AG04450 (cell line): ENCODE measurements around the gene GPR101. TPM values are rescaled to one million over a fixed set of nuclear protein-coding genes. Genes with fewer than 3 reads are reported as not detected.

Source experiments
- CTCF ChIA-PET: fragments of 300-600, 350-600 bp; formaldehyde crosslinking; extraction: SDS; loops from one replicate; lab custom pipeline; 2022; ENCODE audit warnings: antibody characterized with exemption, inconsistent platforms; lab: Charles Lee
- POLR2A ChIA-PET: fragments of 350-600 bp; formaldehyde crosslinking; extraction: SDS; loops from one replicate; lab custom pipeline; 2021; ENCODE audit warnings: antibody characterized with exemption, inconsistent platforms; lab: Yijun Ruan, JAX
- DNase-seq: peaks from one replicate; pipeline ENCODE4 v3.0.0-alpha.2; 2011; ENCODE audit warnings: low read depth, low spot score
- H3K27ac ChIP-seq: one replicate; pipeline ENCODE4 v1.5.1; 2012; ENCODE audit warnings: low read depth, low read length, control low read depth
- H3K27me3 ChIP-seq: one replicate; pipeline ENCODE4 v1.6.0; 2012; ENCODE audit warnings: low read length; ENCODE audit not compliant: control insufficient read depth, insufficient read depth
- H3K4me3 ChIP-seq: 2 replicates; pipeline ENCODE4 v1.5.1; 2011; ENCODE audit warnings: mild to moderate bottlenecking, low read depth, low read length, control low read depth
- H3K9me3 ChIP-seq: 2 replicates; pipeline ENCODE4 v1.5.1; 2012; ENCODE audit warnings: low read length; ENCODE audit not compliant: control insufficient read depth, insufficient read depth
- polyA minus RNA-seq: library from RNA; depleted of rRNA, polyadenylated mRNA; stranded (reverse); fragments of >200 nt; gene quantifications from 2 replicates; pipeline ENCODE4 v1.2.3, GENCODE V29; 2011; rRNA and poly(A)+ RNA removed
- polyA plus RNA-seq: library from polyadenylated mRNA; depleted of rRNA; stranded (reverse); fragments of >200 nt; gene quantifications from 2 replicates; pipeline ENCODE4 v1.2.3, GENCODE V29; 2011; rRNA removed
- TF ChIP-seq, protein P1 (sequence below): IDR thresholded peaks from 2 replicates; pipeline ENCODE4 v1.5.1; 2011; ENCODE audit warnings: low read depth, low read length, control low read depth, inconsistent platforms

The GPR101 gene, protein sequence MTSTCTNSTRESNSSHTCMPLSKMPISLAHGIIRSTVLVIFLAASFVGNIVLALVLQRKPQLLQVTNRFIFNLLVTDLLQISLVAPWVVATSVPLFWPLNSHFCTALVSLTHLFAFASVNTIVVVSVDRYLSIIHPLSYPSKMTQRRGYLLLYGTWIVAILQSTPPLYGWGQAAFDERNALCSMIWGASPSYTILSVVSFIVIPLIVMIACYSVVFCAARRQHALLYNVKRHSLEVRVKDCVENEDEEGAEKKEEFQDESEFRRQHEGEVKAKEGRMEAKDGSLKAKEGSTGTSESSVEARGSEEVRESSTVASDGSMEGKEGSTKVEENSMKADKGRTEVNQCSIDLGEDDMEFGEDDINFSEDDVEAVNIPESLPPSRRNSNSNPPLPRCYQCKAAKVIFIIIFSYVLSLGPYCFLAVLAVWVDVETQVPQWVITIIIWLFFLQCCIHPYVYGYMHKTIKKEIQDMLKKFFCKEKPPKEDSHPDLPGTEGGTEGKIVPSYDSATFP
- polyA plus RNA-seq (not detected in 2 replicates), polyA minus RNA-seq (not detected in 2 replicates)

DNA sequence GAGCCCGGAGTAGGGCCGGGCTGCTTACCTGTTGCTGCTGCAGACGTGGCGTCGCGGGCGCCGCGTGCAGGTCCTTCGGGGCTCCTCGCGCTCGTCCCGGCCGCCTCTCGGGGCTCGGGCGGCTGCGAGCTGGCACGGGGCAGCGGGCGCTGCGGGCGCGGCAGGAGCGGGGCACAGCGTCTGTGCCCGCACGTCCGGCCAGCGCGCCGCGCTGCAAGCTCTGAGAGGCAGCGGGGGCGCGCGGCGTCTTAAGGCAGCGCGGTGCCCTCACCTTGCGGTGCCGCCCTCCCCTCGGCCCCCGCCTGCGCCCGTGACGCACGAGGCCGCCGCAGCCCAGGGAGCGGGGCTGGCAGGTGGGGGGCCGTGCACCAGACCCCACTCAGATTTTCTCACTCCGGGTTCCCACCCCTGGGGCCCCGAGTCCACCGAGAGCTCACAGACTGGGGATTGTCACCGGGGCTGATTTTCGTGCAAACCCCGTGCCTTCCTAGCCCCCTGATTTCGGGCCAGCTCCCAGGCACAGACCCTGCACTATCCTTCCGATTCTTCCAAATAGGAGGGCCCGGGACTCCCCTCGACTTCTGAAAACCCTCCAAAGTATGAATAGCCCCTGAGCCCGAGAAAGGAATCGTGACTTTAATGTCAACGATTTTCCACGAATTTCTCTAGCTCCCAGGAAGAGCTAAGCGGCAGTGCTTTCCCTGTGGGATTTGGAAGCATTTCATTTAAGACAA is at the start of gene GPR101:
TSS of gene GPR101 (minus strand) at position 222 of the 734 bp plus-strand sequence. CDS start 2,321 bp downstream, outside the sequence.
- no peak for DNase-seq
- no peak within 1 kb of the TSS for H3K4me3 ChIP-seq
- POLR2A ChIA-PET: no interaction called here
- CTCF ChIA-PET: no interaction called here
- no peaks in the 10 kb centered on the region for H3K9me3 ChIP-seq
- TF ChIP-seq, protein P1, sequence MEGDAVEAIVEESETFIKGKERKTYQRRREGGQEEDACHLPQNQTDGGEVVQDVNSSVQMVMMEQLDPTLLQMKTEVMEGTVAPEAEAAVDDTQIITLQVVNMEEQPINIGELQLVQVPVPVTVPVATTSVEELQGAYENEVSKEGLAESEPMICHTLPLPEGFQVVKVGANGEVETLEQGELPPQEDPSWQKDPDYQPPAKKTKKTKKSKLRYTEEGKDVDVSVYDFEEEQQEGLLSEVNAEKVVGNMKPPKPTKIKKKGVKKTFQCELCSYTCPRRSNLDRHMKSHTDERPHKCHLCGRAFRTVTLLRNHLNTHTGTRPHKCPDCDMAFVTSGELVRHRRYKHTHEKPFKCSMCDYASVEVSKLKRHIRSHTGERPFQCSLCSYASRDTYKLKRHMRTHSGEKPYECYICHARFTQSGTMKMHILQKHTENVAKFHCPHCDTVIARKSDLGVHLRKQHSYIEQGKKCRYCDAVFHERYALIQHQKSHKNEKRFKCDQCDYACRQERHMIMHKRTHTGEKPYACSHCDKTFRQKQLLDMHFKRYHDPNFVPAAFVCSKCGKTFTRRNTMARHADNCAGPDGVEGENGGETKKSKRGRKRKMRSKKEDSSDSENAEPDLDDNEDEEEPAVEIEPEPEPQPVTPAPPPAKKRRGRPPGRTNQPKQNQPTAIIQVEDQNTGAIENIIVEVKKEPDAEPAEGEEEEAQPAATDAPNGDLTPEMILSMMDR: no peak
- peaks cover 30% of the 10 kb centered on the region for H3K27me3 ChIP-seq
- no peak within 1 kb of the TSS for H3K27ac ChIP-seq

- ChIA-PET POLR2A (no interaction called here), CTCF (no interaction called here)
- Histone ChIP-seq H3K9me3 (no peaks in the 10 kb centered on the region), H3K27ac (no peak overlapping the region), H3K27me3 (no peaks in the 10 kb centered on the region), H3K4me3 (no peak overlapping the region)
- no peak for DNase-seq
- TF ChIP-seq, protein P1: no peak
Observed at GRCh38 chrX:137081239-137081638, 47.4 kb upstream of the GPR101 start.

GRCh38 chrX:137072396-137072795 is 38.6 kb upstream of the GPR101 start:
- no peak for DNase-seq
- Histone ChIP-seq H3K27ac (no peak overlapping the region), H3K27me3 (no peaks in the 10 kb centered on the region), H3K4me3 (no peak overlapping the region), H3K9me3 (no peaks in the 10 kb centered on the region)
- TF ChIP-seq, protein P1: no peak
- POLR2A ChIA-PET: no interaction called here
- CTCF ChIA-PET: no interaction called here

- H3K27ac ChIP-seq: no peak overlapping the region
- H3K4me3 ChIP-seq: no peak overlapping the region
- ChIA-PET CTCF (no interaction called here), POLR2A (no interaction called here)
- TF ChIP-seq, protein P1: no peak
- H3K27me3 ChIP-seq: no peaks in the 10 kb centered on the region
- no peak for DNase-seq
- no peaks in the 10 kb centered on the region for H3K9me3 ChIP-seq
Observed at GRCh38 chrX:137071596-137071995, 37.8 kb upstream of the GPR101 start.
